Esophagus squamous epithelium (tissue), 4 donors: Measurements from ENCODE around the gene NOC4L.

ENCODE experiments used
- POLR2A ChIP-seq, 4 donors: fragments of 450-650 bp; IDR thresholded peaks; one replicate each; pipeline ENCODE4 v1.6.1; 2017; ENCODE audit warnings: antibody characterized with exemption in 4 of 4, mild to moderate bottlenecking in 4 of 4, moderate library complexity in 3 of 4
- TF ChIP-seq, protein P1 (sequence below), 6 experiments: fragments of 450-650 bp in 4 of 6; fragments of 200-600 bp in 2 of 6; sonication (generic) in 2 of 6; IDR thresholded peaks; one replicate each; pipeline ENCODE4 v1.5.1; 2016 to 2019; ENCODE audit warnings: antibody characterized with exemption in 6 of 6, mild to moderate bottlenecking in 4 of 6, moderate library complexity in 4 of 6

DNA sequence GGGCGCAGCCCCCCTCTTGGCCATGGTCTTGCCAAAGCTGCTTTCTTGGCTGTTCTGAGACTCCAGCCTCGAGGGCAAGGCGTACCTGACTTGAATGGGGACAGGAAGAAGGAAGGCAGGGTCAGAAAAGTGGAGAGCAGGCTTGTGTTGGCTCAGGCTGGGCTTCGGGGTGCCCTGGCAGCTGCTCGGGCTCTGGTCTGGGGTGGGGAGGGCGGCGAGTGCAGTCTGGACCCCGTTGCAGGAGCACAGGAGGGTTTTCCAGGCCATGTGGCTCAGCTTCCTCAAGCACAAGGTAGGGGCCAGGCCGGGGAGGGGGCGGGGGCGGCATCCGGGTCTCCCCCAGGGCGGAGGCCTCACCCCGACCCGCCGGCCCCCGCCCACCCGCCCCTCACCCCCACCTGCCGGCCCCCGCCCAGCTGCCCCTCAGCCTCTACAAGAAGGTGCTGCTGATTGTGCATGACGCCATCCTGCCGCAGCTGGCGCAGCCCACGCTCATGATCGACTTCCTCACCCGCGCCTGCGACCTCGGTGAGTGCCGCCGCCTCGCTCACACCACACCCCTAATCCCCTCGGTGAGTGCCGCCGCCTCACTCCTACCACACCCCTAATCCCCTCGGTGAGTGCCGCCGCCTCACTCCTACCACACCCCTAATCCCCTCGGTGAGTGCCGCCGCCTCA, 4.2 kb downstream of the NOC4L start:
- TF ChIP-seq, protein P1, sequence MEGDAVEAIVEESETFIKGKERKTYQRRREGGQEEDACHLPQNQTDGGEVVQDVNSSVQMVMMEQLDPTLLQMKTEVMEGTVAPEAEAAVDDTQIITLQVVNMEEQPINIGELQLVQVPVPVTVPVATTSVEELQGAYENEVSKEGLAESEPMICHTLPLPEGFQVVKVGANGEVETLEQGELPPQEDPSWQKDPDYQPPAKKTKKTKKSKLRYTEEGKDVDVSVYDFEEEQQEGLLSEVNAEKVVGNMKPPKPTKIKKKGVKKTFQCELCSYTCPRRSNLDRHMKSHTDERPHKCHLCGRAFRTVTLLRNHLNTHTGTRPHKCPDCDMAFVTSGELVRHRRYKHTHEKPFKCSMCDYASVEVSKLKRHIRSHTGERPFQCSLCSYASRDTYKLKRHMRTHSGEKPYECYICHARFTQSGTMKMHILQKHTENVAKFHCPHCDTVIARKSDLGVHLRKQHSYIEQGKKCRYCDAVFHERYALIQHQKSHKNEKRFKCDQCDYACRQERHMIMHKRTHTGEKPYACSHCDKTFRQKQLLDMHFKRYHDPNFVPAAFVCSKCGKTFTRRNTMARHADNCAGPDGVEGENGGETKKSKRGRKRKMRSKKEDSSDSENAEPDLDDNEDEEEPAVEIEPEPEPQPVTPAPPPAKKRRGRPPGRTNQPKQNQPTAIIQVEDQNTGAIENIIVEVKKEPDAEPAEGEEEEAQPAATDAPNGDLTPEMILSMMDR (IDR thresholded peaks at IDR 0.05), result no peak
- TF ChIP-seq POLR2A (IDR thresholded peaks at IDR 0.05), result no peak
